Adrenal gland (tissue), 5 donors: ENCODE measurements around the gene ARHGEF12.

Experiments used
- CTCF ChIP-seq, 6 experiments: fragments of 450-650 bp in 4 of 6; fragments of 200-600 bp in 2 of 6; sonication (generic) in 1 of 6; IDR thresholded peaks; 1 replicate in 5 of 6; 2 replicates in 1 of 6; pipeline versions ENCODE4 v1.5.1 to v1.8.0; 2016 to 2021; ENCODE audit warnings: antibody characterized with exemption in 6 of 6, mild to moderate bottlenecking in 2 of 6, moderate library complexity in 1 of 6
- POLR2A ChIP-seq, 2 donors: fragments of 450-650 bp; IDR thresholded peaks; one replicate each; pipeline ENCODE4 v1.6.1; 2017; ENCODE audit warnings: antibody characterized with exemption in 2 of 2, mild to moderate bottlenecking in 2 of 2, moderate library complexity in 1 of 2
- donor health status: DM: no; HTN: no; CAD: no.

- TF ChIP-seq CTCF (IDR thresholded peaks at IDR 0.05) (no peak), POLR2A (IDR thresholded peaks at IDR 0.05) (no peak)
These were observed 43.0 kb upstream of the ARHGEF12 start for GRCh38 chr11:120293038-120293800.
